SW480 (cell line): ENCODE results near the gene SSH2.

Experiments
- DNase-seq: peaks from one replicate; pipeline ENCODE4 v3.0.0-alpha.2; 2016; ENCODE audit warnings: low spot score

SSH2 gene

GRCh38 chr17:29576214-29577000 lies 353.6 kb downstream of the SSH2 start:
- DNase-seq, result no peak
